HEK293 (cell line): Measurements from ENCODE around the gene EFNB1.
A peak's percentile ranks its signal among the peaks of the same experiment; 100 is the strongest.

Source experiments
- CTCF ChIA-PET: fragments of 350-600 bp; formaldehyde crosslinking; extraction: SDS; loops from one replicate; lab custom pipeline; 2021; ENCODE audit warnings: antibody characterized with exemption; lab: Yijun Ruan, JAX
- POLR2A ChIA-PET: fragments of 300-600 bp; formaldehyde crosslinking; extraction: SDS; loops from one replicate; lab custom pipeline; 2020; ENCODE audit warnings: antibody characterized with exemption, inconsistent platforms; lab: Yijun Ruan, JAX
- H3K27ac ChIP-seq: fragments of 200-500 bp; sonication (Bioruptor generic); 2 replicates; pipeline ENCODE4 v1.5.1; 2014; ENCODE audit warnings: low read depth, low read length, control low read depth, inconsistent platforms; ENCODE audit errors: extremely low read depth
- H3K36me3 ChIP-seq, 2 experiments: fragments of 200-500 bp in 1 of 2; sonication (Bioruptor generic) in 1 of 2; 1 replicate in 1 of 2; 2 replicates in 1 of 2; pipeline ENCODE4 v1.5.1; 2014 to 2017; ENCODE audit warnings: inconsistent platforms in 2 of 2, low read length in 2 of 2; ENCODE audit not compliant: control insufficient read depth in 2 of 2, insufficient read depth in 1 of 2
- H3K4me1 ChIP-seq: fragments of 200-500 bp; sonication (Bioruptor generic); 2 replicates; pipeline ENCODE4 v1.5.1; 2014; ENCODE audit warnings: mild to moderate bottlenecking, low read length, inconsistent platforms; ENCODE audit not compliant: control insufficient read depth, insufficient read depth
- H3K4me3 ChIP-seq: 2 replicates; pipeline ENCODE4 v1.5.1; 2011; ENCODE audit warnings: low read depth, mild to moderate bottlenecking, control low read depth, low read length, moderate library complexity
- H3K9me3 ChIP-seq: fragments of 200-500 bp; sonication (Bioruptor generic); 2 replicates; pipeline ENCODE4 v1.5.1; 2014; ENCODE audit warnings: low read depth, low read length, inconsistent platforms; ENCODE audit not compliant: control insufficient read depth, insufficient read depth
- BCL11B ChIP-seq: fragments of 450-650 bp; formaldehyde crosslinking; IDR thresholded peaks from 2 replicates; pipeline ENCODE4 v1.5.1; 2016; ENCODE audit warnings: low read depth, missing biosample characterization, missing genetic modification characterization
- EGR2 ChIP-seq: fragments of 450-650 bp; formaldehyde crosslinking; IDR thresholded peaks from 2 replicates; pipeline ENCODE4 v1.5.1; 2016; ENCODE audit warnings: low read depth, missing biosample characterization, missing genetic modification characterization
- MEIS1 ChIP-seq: sonication (generic); formaldehyde crosslinking; IDR thresholded peaks from 2 replicates; pipeline ENCODE4 v1.8.1; 2022; ENCODE audit warnings: missing genetic modification reagents, mild to moderate bottlenecking, borderline replicate concordance
- SP3 ChIP-seq: fragments of 450-650 bp; formaldehyde crosslinking; IDR thresholded peaks from 2 replicates; pipeline ENCODE4 v1.5.1; 2016; ENCODE audit warnings: missing biosample characterization, missing genetic modification characterization
- ZBTB17 ChIP-seq: fragments of 450-650 bp; formaldehyde crosslinking; IDR thresholded peaks from 2 replicates; pipeline ENCODE4 v1.5.1; 2016; ENCODE audit warnings: missing biosample characterization, missing genetic modification characterization
- ZBTB7A ChIP-seq: fragments of 450-650 bp; formaldehyde crosslinking; IDR thresholded peaks from 2 replicates; pipeline ENCODE4 v1.5.1; 2016; ENCODE audit warnings: low read depth, missing biosample characterization, missing genetic modification characterization
- ZNF138 ChIP-seq: fragments of 450-650 bp; formaldehyde crosslinking; IDR thresholded peaks from 2 replicates; pipeline ENCODE4 v1.5.1; 2016; ENCODE audit warnings: missing biosample characterization, missing genetic modification characterization, borderline replicate concordance
- ZNF2 ChIP-seq: fragments of 450-650 bp; formaldehyde crosslinking; IDR thresholded peaks from 2 replicates; pipeline ENCODE4 v1.5.1; 2016; ENCODE audit warnings: missing biosample characterization, missing genetic modification characterization
- ZNF324 ChIP-seq: fragments of 450-650 bp; formaldehyde crosslinking; IDR thresholded peaks from 2 replicates; pipeline ENCODE4 v1.5.1; 2016; ENCODE audit warnings: missing biosample characterization, missing genetic modification characterization
- ZNF423 ChIP-seq: fragments of 450-650 bp; formaldehyde crosslinking; IDR thresholded peaks from 2 replicates; pipeline ENCODE4 v1.5.1; 2016; ENCODE audit warnings: missing biosample characterization, missing genetic modification characterization
- ZNF501 ChIP-seq: fragments of 450-650 bp; formaldehyde crosslinking; IDR thresholded peaks from 2 replicates; pipeline ENCODE4 v1.5.1; 2016; ENCODE audit warnings: missing biosample characterization, missing genetic modification characterization
- ZNF585B ChIP-seq: fragments of 450-650 bp; formaldehyde crosslinking; IDR thresholded peaks from 2 replicates; pipeline ENCODE4 v1.5.1; 2016; ENCODE audit warnings: missing biosample characterization, missing genetic modification characterization
- ZNF76 ChIP-seq: fragments of 450-650 bp; formaldehyde crosslinking; IDR thresholded peaks from 2 replicates; pipeline ENCODE4; 2016; ENCODE audit warnings: low read depth, missing biosample characterization, missing genetic modification characterization, borderline replicate concordance
- ZSCAN23 ChIP-seq: fragments of 450-650 bp; formaldehyde crosslinking; IDR thresholded peaks from 2 replicates; pipeline ENCODE4 v1.5.1; 2016; ENCODE audit warnings: missing biosample characterization, missing genetic modification characterization
- TF ChIP-seq, protein P1 (sequence below): fragments of 450-650 bp; formaldehyde crosslinking; IDR thresholded peaks from 2 replicates; pipeline ENCODE4 v1.5.1; 2017; ENCODE audit warnings: missing biosample characterization, missing genetic modification characterization
- TF ChIP-seq, protein P2 (sequence below): fragments of 450-650 bp; formaldehyde crosslinking; IDR thresholded peaks from 2 replicates; pipeline ENCODE4 v1.5.1; 2016; ENCODE audit warnings: missing biosample characterization, missing genetic modification characterization
- TF ChIP-seq, protein P3 (sequence below): fragments of 450-650 bp; formaldehyde crosslinking; IDR thresholded peaks from 2 replicates; pipeline ENCODE4 v1.5.1; 2016; ENCODE audit warnings: missing biosample characterization, missing genetic modification characterization

The EFNB1 gene

DNA sequence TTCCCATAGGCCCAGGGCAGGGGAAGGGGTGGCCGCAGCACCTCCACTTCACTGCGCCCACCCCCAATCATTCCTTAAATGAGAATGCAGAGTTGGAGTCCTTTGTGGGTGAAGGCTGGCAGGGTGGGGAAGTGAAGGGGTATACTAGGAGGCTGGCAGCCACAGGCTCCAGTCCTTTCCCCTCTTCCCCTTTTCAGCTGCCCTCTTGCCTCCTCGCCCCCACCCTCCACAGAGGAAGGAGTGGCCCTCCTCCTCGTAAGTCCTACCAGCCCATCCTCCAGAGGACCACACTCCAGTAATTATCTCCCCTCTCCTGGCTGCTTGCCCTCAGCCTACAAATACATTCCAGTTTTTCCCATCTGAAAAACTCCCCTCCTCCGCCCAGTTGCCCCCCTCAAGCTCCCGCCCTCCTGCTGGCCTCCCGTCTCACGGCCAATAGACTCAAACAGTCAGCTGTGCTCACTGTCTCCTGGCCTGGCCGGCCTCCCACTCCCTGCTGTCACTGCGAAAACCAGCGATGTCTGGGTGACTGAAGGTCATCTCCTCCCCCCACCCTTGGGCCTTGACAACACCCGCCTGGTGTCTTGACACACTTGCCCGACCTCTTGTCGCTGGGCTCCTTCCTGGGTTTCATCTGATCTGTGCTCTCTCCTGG is 38.8 kb downstream of the EFNB1 start (continued):
- TF ChIP-seq SP3 (tag by site-specific recombination): no peak
- no peak for TF ChIP-seq ZSCAN23
- TF ChIP-seq ZNF324 (tag by site-specific recombination): no peak

DNA sequence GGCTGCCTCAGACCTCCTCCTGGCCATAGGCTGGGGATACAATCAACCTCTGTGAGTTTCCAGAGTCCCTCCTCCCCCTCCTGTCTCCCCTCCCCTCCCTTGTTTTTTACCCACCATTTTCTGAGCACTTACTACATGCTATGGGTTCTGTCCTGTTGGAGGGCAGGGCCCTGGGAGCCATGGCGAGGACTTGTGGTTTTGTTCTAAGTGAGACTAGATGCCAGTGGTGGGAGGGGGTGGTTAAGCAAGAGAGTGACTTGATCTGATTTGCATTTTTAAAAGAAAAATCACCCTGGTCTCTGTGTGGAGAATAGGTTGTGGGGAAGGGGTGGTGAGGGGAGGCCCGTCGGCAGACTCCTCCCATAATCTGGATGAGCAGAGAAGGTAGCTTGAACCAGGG is 39.5 kb downstream of the EFNB1 start:
- CTCF ChIA-PET: interaction anchor here (1.2 kb wide), 1 partner anchor 519 kb away, joined by 3 read pairs; no protein-coding TSS in a partner anchor
- TF ChIP-seq, protein P1, sequence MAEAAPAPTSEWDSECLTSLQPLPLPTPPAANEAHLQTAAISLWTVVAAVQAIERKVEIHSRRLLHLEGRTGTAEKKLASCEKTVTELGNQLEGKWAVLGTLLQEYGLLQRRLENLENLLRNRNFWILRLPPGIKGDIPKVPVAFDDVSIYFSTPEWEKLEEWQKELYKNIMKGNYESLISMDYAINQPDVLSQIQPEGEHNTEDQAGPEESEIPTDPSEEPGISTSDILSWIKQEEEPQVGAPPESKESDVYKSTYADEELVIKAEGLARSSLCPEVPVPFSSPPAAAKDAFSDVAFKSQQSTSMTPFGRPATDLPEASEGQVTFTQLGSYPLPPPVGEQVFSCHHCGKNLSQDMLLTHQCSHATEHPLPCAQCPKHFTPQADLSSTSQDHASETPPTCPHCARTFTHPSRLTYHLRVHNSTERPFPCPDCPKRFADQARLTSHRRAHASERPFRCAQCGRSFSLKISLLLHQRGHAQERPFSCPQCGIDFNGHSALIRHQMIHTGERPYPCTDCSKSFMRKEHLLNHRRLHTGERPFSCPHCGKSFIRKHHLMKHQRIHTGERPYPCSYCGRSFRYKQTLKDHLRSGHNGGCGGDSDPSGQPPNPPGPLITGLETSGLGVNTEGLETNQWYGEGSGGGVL (tag by site-specific recombination): no peak
- no peak for TF ChIP-seq ZNF423 (tag by site-specific recombination)
- no peak for TF ChIP-seq ZNF501
- TF ChIP-seq ZNF138: no peak
- TF ChIP-seq, protein P2, sequence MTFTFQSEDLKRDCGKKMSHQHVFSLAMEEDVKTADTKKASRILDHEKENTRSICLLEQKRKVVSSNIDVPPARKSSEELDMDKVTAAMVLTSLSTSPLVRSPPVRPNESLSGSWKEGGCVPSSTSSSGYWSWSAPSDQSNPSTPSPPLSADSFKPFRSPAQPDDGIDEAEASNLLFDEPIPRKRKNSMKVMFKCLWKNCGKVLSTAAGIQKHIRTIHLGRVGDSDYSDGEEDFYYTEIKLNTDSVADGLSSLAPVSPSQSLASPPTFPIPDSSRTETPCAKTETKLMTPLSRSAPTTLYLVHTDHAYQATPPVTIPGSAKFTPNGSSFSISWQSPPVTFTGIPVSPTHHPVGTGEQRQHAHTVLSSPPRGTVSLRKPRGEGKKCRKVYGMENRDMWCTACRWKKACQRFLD (tag by site-specific recombination): no peak
- no peak for TF ChIP-seq MEIS1 (CRISPR knock-in tag)
- TF ChIP-seq, protein P3, sequence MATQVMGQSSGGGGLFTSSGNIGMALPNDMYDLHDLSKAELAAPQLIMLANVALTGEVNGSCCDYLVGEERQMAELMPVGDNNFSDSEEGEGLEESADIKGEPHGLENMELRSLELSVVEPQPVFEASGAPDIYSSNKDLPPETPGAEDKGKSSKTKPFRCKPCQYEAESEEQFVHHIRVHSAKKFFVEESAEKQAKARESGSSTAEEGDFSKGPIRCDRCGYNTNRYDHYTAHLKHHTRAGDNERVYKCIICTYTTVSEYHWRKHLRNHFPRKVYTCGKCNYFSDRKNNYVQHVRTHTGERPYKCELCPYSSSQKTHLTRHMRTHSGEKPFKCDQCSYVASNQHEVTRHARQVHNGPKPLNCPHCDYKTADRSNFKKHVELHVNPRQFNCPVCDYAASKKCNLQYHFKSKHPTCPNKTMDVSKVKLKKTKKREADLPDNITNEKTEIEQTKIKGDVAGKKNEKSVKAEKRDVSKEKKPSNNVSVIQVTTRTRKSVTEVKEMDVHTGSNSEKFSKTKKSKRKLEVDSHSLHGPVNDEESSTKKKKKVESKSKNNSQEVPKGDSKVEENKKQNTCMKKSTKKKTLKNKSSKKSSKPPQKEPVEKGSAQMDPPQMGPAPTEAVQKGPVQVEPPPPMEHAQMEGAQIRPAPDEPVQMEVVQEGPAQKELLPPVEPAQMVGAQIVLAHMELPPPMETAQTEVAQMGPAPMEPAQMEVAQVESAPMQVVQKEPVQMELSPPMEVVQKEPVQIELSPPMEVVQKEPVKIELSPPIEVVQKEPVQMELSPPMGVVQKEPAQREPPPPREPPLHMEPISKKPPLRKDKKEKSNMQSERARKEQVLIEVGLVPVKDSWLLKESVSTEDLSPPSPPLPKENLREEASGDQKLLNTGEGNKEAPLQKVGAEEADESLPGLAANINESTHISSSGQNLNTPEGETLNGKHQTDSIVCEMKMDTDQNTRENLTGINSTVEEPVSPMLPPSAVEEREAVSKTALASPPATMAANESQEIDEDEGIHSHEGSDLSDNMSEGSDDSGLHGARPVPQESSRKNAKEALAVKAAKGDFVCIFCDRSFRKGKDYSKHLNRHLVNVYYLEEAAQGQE (tag by site-specific recombination): no peak
- no peak for TF ChIP-seq ZNF585B (tag by site-specific recombination)
- no peak for TF ChIP-seq ZNF76
- no peak for TF ChIP-seq ZBTB17
- H3K4me1 ChIP-seq: no peaks in the 10 kb centered on the region
- POLR2A ChIA-PET: interaction anchor here (2.2 kb wide), 1 partner anchor 40 kb away, joined by 14 read pairs; the partner anchor contains the start of gene EFNB1
- H3K27ac ChIP-seq: no peak overlapping the region
- no peaks in the 10 kb centered on the region for H3K36me3 ChIP-seq
- H3K4me3 ChIP-seq: no peak overlapping the region
- H3K9me3 ChIP-seq: no peaks in the 10 kb centered on the region

DNA sequence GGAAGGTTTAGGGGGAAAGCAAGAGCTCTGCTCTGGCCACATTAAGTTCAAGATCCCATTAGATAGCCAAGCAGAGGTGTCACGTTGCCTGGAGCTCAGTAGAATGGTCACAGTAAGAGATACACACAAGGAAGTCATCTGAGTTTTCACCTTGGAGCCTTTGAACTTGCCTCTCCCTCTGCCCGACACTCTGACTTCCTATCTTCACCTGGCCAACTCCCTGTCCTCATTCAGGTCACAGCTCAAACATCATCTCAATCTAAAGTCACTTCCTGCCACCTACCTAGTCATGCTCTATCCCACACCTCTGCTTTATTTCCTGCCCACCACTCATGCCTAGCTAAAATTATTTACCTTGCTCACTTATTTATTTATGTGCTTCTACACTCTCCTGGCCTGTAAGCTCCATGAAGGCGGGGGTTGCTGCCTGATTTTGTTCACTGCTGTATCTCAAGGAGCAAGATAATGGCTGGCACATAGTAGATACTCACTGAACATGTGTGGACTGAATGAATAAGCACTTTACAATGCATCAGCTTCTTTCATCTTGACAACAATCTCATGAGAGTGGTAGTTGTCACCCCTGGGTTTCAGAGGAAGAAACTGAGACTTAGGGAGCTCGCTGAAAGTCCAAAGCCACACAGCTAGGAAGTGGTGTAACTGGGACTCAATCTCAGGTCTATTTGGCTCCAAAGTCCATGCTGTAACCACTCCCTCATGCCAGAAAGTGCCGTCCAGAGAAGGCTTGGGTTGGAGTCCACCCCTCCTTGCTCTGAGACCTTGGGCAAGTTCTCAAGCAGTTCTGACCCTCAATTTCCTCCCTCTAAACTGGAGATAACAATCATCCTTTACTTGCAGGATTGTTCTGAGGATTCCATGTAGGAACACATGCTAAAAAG is 40.3 kb downstream of the EFNB1 start:
- H3K9me3 ChIP-seq: no peaks in the 10 kb centered on the region
- POLR2A ChIA-PET: interaction anchor here (2.2 kb wide), 1 partner anchor 40 kb away, joined by 14 read pairs; the partner anchor contains the start of gene EFNB1
- no peak overlapping the region for H3K4me3 ChIP-seq
- no peak overlapping the region for H3K27ac ChIP-seq
- no peaks in the 10 kb centered on the region for H3K36me3 ChIP-seq
- no peaks in the 10 kb centered on the region for H3K4me1 ChIP-seq
- TF ChIP-seq BCL11B (no peak), ZNF2 (tag by site-specific recombination) (no peak), ZBTB7A (tag by site-specific recombination) (no peak), EGR2 (tag by site-specific recombination) (peak; percentile 33; the same call in 1 of the 2 replicates)
- CTCF ChIA-PET: interaction anchor here (0.6 to 1.2 kb wide), 4 partner anchors 35 to 519 kb away, joined by 3 read pairs; no protein-coding TSS in a partner anchor
